ENCODE data around the gene PIP4K2B.

GRCh38 chr17:38749223-38750043 is 49.9 kb downstream of the PIP4K2B start:
- no peak for TF ChIP-seq EZH2 (IDR thresholded peaks at IDR 0.05)
- TF ChIP-seq POLR2AphosphoS5 (IDR thresholded peaks at IDR 0.05; ENCODE audit: borderline replicate concordance, low read depth, low read length) = no peak
- no peak for TF ChIP-seq FOXP2 (optimal IDR thresholded peaks at IDR 0.05; ENCODE audit: control extremely low read depth, extremely low read length, insufficient read depth)

Data from SK-N-MC (cell line).